Measurements from ENCODE around the gene IGF2R.

IGF2R gene

GRCh38 chr6:160024152-160024551, 55.3 kb downstream of the IGF2R start:
- DNase-seq (ENCODE audit: insufficient read length, low spot score): no peak
- no peak for TF ChIP-seq POLR2A (IDR thresholded peaks at IDR 0.05; ENCODE audit: low read depth, low read length)
- FAIRE-seq: no peak

- no peak for FAIRE-seq
- no peak for TF ChIP-seq POLR2A (IDR thresholded peaks at IDR 0.05; ENCODE audit: low read depth, low read length)
- DNase-seq (ENCODE audit: insufficient read length, low spot score): no peak
These were observed 58.2 kb downstream of the IGF2R start for GRCh38 chr6:160027076-160027475.

GRCh38 chr6:160027931-160028330, 59.0 kb downstream of the IGF2R start:
- FAIRE-seq (no peak), DNase-seq (ENCODE audit: insufficient read length, low spot score) (no peak)
- no peak for TF ChIP-seq POLR2A (IDR thresholded peaks at IDR 0.05; ENCODE audit: low read depth, low read length)

- no peak for DNase-seq (ENCODE audit: insufficient read length, low spot score)
- no peak for TF ChIP-seq POLR2A (IDR thresholded peaks at IDR 0.05; ENCODE audit: low read depth, low read length)
- no peak for FAIRE-seq
These were observed 59.8 kb downstream of the IGF2R start for GRCh38 chr6:160028487-160029275.

GRCh38 chr6:160029525-160029924, 60.6 kb downstream of the IGF2R start:
- no peak for TF ChIP-seq POLR2A (IDR thresholded peaks at IDR 0.05; ENCODE audit: low read depth, low read length)
- FAIRE-seq (no peak), DNase-seq (ENCODE audit: insufficient read length, low spot score) (no peak)

- DNase-seq (ENCODE audit: insufficient read length, low spot score): peak; percentile 20
- no peak for FAIRE-seq
- TF ChIP-seq POLR2A (IDR thresholded peaks at IDR 0.05; ENCODE audit: low read depth, low read length): no peak
These were observed 61.2 kb downstream of the IGF2R start for GRCh38 chr6:160030103-160030502.

- no peak for TF ChIP-seq POLR2A (IDR thresholded peaks at IDR 0.05; ENCODE audit: low read depth, low read length)
- FAIRE-seq: no peak
- DNase-seq (ENCODE audit: insufficient read length, low spot score): no peak
These were observed 62.6 kb downstream of the IGF2R start for GRCh38 chr6:160031442-160031841.

GRCh38 chr6:160031871-160032270, 63.0 kb downstream of the IGF2R start:
- no peak for TF ChIP-seq POLR2A (IDR thresholded peaks at IDR 0.05; ENCODE audit: low read depth, low read length)
- DNase-seq (ENCODE audit: insufficient read length, low spot score) (no peak), FAIRE-seq (no peak)

GRCh38 chr6:160032538-160032937, 63.7 kb downstream of the IGF2R start:
- DNase-seq (ENCODE audit: insufficient read length, low spot score): no peak
- TF ChIP-seq POLR2A (IDR thresholded peaks at IDR 0.05; ENCODE audit: low read depth, low read length): no peak
- FAIRE-seq: no peak

- DNase-seq (ENCODE audit: insufficient read length, low spot score) (no peak), FAIRE-seq (no peak)
- TF ChIP-seq POLR2A (IDR thresholded peaks at IDR 0.05; ENCODE audit: low read depth, low read length): no peak
These were observed 65.4 kb downstream of the IGF2R start for GRCh38 chr6:160034036-160034930.

- no peak for FAIRE-seq
- no peak for TF ChIP-seq POLR2A (IDR thresholded peaks at IDR 0.05; ENCODE audit: low read depth, low read length)
- DNase-seq (ENCODE audit: insufficient read length, low spot score): no peak
These were observed 66.4 kb downstream of the IGF2R start for GRCh38 chr6:160035241-160035640.

GRCh38 chr6:160035693-160036330, 66.9 kb downstream of the IGF2R start:
- no peak for TF ChIP-seq POLR2A (IDR thresholded peaks at IDR 0.05; ENCODE audit: low read depth, low read length)
- FAIRE-seq (no peak), DNase-seq (ENCODE audit: insufficient read length, low spot score) (no peak)

GRCh38 chr6:160036331-160036695, 67.4 kb downstream of the IGF2R start:
- DNase-seq (ENCODE audit: insufficient read length, low spot score): no peak
- no peak for FAIRE-seq
- no peak for TF ChIP-seq POLR2A (IDR thresholded peaks at IDR 0.05; ENCODE audit: low read depth, low read length)

GRCh38 chr6:160036790-160037206, 67.9 kb downstream of the IGF2R start:
- FAIRE-seq (no peak), DNase-seq (ENCODE audit: insufficient read length, low spot score) (no peak)
- no peak for TF ChIP-seq POLR2A (IDR thresholded peaks at IDR 0.05; ENCODE audit: low read depth, low read length)

Measured in H54 (cell line).